ENCODE results near the gene RAB4B.

RAB4B gene

GRCh38 chr19:40741527-40742390 is 36.3 kb upstream of the RAB4B start:
- Histone ChIP-seq H3K36me3 (ENCODE audit: control insufficient read depth, insufficient read depth, low read length) (peaks cover 17% of the 10 kb centered on the region), H3K27ac (ENCODE audit: low read depth, low read length) (no peak overlapping the region), H3K4me3 (ENCODE audit: low read length) (no peak overlapping the region), H3K4me1 (ENCODE audit: control insufficient read depth, insufficient read depth, low read length) (no peaks in the 10 kb centered on the region), H3K27me3 (ENCODE audit: control insufficient read depth, insufficient read depth, low read length) (no peaks in the 10 kb centered on the region), H3K9ac (ENCODE audit: low read length) (no peak overlapping the region)

- H3K4me1 ChIP-seq (ENCODE audit: control insufficient read depth, insufficient read depth, low read length): no peaks in the 10 kb centered on the region
- H3K4me3 ChIP-seq (ENCODE audit: low read length): no peak overlapping the region
- H3K36me3 ChIP-seq (ENCODE audit: control insufficient read depth, insufficient read depth, low read length): peaks cover 10% of the 10 kb centered on the region
- no peak overlapping the region for H3K27ac ChIP-seq (ENCODE audit: low read depth, low read length)
- H3K9ac ChIP-seq (ENCODE audit: low read length): no peak overlapping the region
- H3K27me3 ChIP-seq (ENCODE audit: control insufficient read depth, insufficient read depth, low read length): no peaks in the 10 kb centered on the region
Measured at GRCh38 chr19:40742477-40742876, 35.6 kb upstream of the RAB4B start.

GRCh38 chr19:40742886-40743285 is 35.2 kb upstream of the RAB4B start:
- Histone ChIP-seq H3K9ac (ENCODE audit: low read length) (no peak overlapping the region), H3K4me3 (ENCODE audit: low read length) (no peak overlapping the region), H3K27me3 (ENCODE audit: control insufficient read depth, insufficient read depth, low read length) (no peaks in the 10 kb centered on the region), H3K27ac (ENCODE audit: low read depth, low read length) (no peak overlapping the region), H3K36me3 (ENCODE audit: control insufficient read depth, insufficient read depth, low read length) (peaks cover 9% of the 10 kb centered on the region), H3K4me1 (ENCODE audit: control insufficient read depth, insufficient read depth, low read length) (no peaks in the 10 kb centered on the region)

- no peak overlapping the region for H3K27ac ChIP-seq (ENCODE audit: low read depth, low read length)
Measured at GRCh38 chr19:40743926-40744325, 34.1 kb upstream of the RAB4B start.

GRCh38 chr19:40744554-40745401 is 33.3 kb upstream of the RAB4B start:
- H3K9ac ChIP-seq (ENCODE audit: low read length): no peak overlapping the region
- no peak overlapping the region for H3K27ac ChIP-seq (ENCODE audit: low read depth, low read length)
- H3K4me3 ChIP-seq (ENCODE audit: low read length): no peak overlapping the region
- H3K4me1 ChIP-seq (ENCODE audit: control insufficient read depth, insufficient read depth, low read length): peaks cover 3% of the 10 kb centered on the region
- peaks cover 3% of the 10 kb centered on the region for H3K36me3 ChIP-seq (ENCODE audit: control insufficient read depth, insufficient read depth, low read length)
- no peaks in the 10 kb centered on the region for H3K27me3 ChIP-seq (ENCODE audit: control insufficient read depth, insufficient read depth, low read length)

More at GRCh38 chr19:40743926-40744325, 34.1 kb upstream of the RAB4B start:
- no peak overlapping the region for H3K9ac ChIP-seq (ENCODE audit: low read length)
- H3K4me1 ChIP-seq (ENCODE audit: control insufficient read depth, insufficient read depth, low read length): no peaks in the 10 kb centered on the region
- peaks cover 9% of the 10 kb centered on the region for H3K36me3 ChIP-seq (ENCODE audit: control insufficient read depth, insufficient read depth, low read length)
- H3K4me3 ChIP-seq (ENCODE audit: low read length): no peak overlapping the region
- H3K27me3 ChIP-seq (ENCODE audit: control insufficient read depth, insufficient read depth, low read length): no peaks in the 10 kb centered on the region

GRCh38 chr19:40745402-40745780 is 32.7 kb upstream of the RAB4B start:
- Histone ChIP-seq H3K27me3 (ENCODE audit: control insufficient read depth, insufficient read depth, low read length) (no peaks in the 10 kb centered on the region), H3K36me3 (ENCODE audit: control insufficient read depth, insufficient read depth, low read length) (no peaks in the 10 kb centered on the region), H3K9ac (ENCODE audit: low read length) (no peak overlapping the region), H3K4me1 (ENCODE audit: control insufficient read depth, insufficient read depth, low read length) (peaks cover 5% of the 10 kb centered on the region), H3K27ac (ENCODE audit: low read depth, low read length) (no peak overlapping the region), H3K4me3 (ENCODE audit: low read length) (no peak overlapping the region)

- H3K27ac ChIP-seq (ENCODE audit: low read depth, low read length): no peak overlapping the region
- no peaks in the 10 kb centered on the region for H3K36me3 ChIP-seq (ENCODE audit: control insufficient read depth, insufficient read depth, low read length)
- no peak overlapping the region for H3K4me3 ChIP-seq (ENCODE audit: low read length)
- H3K4me1 ChIP-seq (ENCODE audit: control insufficient read depth, insufficient read depth, low read length): peaks cover 8% of the 10 kb centered on the region
- H3K27me3 ChIP-seq (ENCODE audit: control insufficient read depth, insufficient read depth, low read length): no peaks in the 10 kb centered on the region
- H3K9ac ChIP-seq (ENCODE audit: low read length): no peak overlapping the region
Measured at GRCh38 chr19:40747536-40747935, 30.5 kb upstream of the RAB4B start.

- peaks cover 12% of the 10 kb centered on the region for H3K4me1 ChIP-seq (ENCODE audit: control insufficient read depth, insufficient read depth, low read length)
Measured at GRCh38 chr19:40750058-40750873, 27.8 kb upstream of the RAB4B start, which contains the start of gene ACTMAP. ACTMAP (minus strand) TSS chr19:40750477; CDS start chr19:40749803, 674 bp downstream.

GRCh38 chr19:40750874-40751537 is 27.0 kb upstream of the RAB4B start, which contains the start of gene SNRPA:
SNRPA (plus strand) TSS chr19:40751203; CDS start chr19:40751409, 206 bp downstream.
- H3K4me3 ChIP-seq (ENCODE audit: low read length): peak within 1 kb of the TSS; percentile 94
- H3K27ac ChIP-seq (ENCODE audit: low read depth, low read length): peak within 1 kb of the TSS; percentile 97
- H3K4me1 ChIP-seq (ENCODE audit: control insufficient read depth, insufficient read depth, low read length): peaks cover 12% of the 10 kb centered on the region
- H3K36me3 ChIP-seq (ENCODE audit: control insufficient read depth, insufficient read depth, low read length): no peaks in the 10 kb centered on the region
- H3K27me3 ChIP-seq (ENCODE audit: control insufficient read depth, insufficient read depth, low read length): no peaks in the 10 kb centered on the region
- peak within 1 kb of the TSS; percentile 84 for H3K9ac ChIP-seq (ENCODE audit: low read length)

More at GRCh38 chr19:40750058-40750873, 27.8 kb upstream of the RAB4B start, which contains the start of gene ACTMAP:
- H3K27ac ChIP-seq (ENCODE audit: low read depth, low read length): peak within 1 kb of the TSS; percentile 97
- H3K36me3 ChIP-seq (ENCODE audit: control insufficient read depth, insufficient read depth, low read length): no peaks in the 10 kb centered on the region
- peak within 1 kb of the TSS; percentile 84 for H3K9ac ChIP-seq (ENCODE audit: low read length)
- peak within 1 kb of the TSS; percentile 94 for H3K4me3 ChIP-seq (ENCODE audit: low read length)
- no peaks in the 10 kb centered on the region for H3K27me3 ChIP-seq (ENCODE audit: control insufficient read depth, insufficient read depth, low read length)

- H3K9ac ChIP-seq (ENCODE audit: low read length): no peak overlapping the region
Measured at GRCh38 chr19:40752257-40752781, 25.7 kb upstream of the RAB4B start.

GRCh38 chr19:40754611-40755247 is 23.3 kb upstream of the RAB4B start:
- no peak overlapping the region for H3K27ac ChIP-seq (ENCODE audit: low read depth, low read length)
- H3K4me3 ChIP-seq (ENCODE audit: low read length): peak overlapping the region; percentile 17
- H3K9ac ChIP-seq (ENCODE audit: low read length): peak overlapping the region; percentile 27
- H3K4me1 ChIP-seq (ENCODE audit: control insufficient read depth, insufficient read depth, low read length): peaks cover 9% of the 10 kb centered on the region
- H3K36me3 ChIP-seq (ENCODE audit: control insufficient read depth, insufficient read depth, low read length): peaks cover 14% of the 10 kb centered on the region
- H3K27me3 ChIP-seq (ENCODE audit: control insufficient read depth, insufficient read depth, low read length): no peaks in the 10 kb centered on the region

More at GRCh38 chr19:40752257-40752781, 25.7 kb upstream of the RAB4B start:
- Histone ChIP-seq H3K27me3 (ENCODE audit: control insufficient read depth, insufficient read depth, low read length) (no peaks in the 10 kb centered on the region), H3K4me1 (ENCODE audit: control insufficient read depth, insufficient read depth, low read length) (peaks cover 12% of the 10 kb centered on the region), H3K36me3 (ENCODE audit: control insufficient read depth, insufficient read depth, low read length) (no peaks in the 10 kb centered on the region), H3K4me3 (ENCODE audit: low read length) (peak overlapping the region; percentile 94), H3K27ac (ENCODE audit: low read depth, low read length) (no peak overlapping the region)
